GM21528 (cell line): ENCODE data around the gene PLCD3.
A peak's percentile ranks its signal among the peaks of the same experiment; 100 is the strongest.
"Not testable (repeated sequence)": the region's sequence is repeated elsewhere in the genome, so short reads cannot be mapped to it uniquely, and the experiment has no call there.

ENCODE experiments used
- ATAC-seq: cut with Tn5 transposase; IDR thresholded peaks from one replicate; pipeline ENCODE4 v1.9.1; 2021; ENCODE audit warnings: mild to moderate bottlenecking, moderate library complexity; ENCODE audit not compliant: unreplicated experiment, low FRiP score

The PLCD3 gene

DNA sequence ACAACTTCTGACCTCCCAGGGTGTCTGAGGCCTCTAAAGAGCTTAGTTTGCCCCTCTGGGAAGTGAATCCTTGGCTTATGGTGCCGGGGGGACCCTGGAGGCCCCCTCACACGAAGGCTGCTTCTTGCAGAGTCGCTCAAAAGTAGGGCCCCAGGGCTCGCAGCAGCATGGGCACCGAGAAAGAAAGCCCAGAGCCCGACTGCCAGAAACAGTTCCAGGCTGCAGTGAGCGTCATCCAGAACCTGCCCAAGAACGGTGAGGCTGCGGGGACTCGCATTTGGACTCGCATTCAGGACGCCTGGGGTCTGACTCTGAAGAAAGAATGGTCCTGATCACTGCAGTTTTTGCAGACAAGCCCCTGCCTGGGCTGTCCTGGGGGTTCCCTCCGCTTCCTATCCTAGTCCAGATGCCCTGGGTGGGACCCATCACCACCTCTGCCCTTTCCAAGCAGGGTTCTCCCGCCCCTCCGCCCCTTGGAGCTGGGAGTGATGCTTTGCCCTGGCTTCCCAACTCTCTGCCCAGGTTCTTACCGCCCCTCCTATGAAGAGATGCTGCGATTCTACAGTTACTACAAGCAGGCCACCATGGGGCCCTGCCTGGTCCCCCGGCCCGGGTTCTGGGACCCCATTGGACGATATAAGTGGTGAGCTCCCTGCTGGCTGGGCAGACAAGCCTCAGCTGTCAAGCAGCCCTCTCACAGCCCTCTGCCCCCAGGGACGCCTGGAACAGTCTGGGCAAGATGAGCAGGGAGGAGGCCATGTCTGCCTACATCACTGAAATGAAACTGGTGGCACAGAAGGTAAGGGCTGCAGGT lies 3.9 kb upstream of the PLCD3 start:
- no peak for ATAC-seq

DNA sequence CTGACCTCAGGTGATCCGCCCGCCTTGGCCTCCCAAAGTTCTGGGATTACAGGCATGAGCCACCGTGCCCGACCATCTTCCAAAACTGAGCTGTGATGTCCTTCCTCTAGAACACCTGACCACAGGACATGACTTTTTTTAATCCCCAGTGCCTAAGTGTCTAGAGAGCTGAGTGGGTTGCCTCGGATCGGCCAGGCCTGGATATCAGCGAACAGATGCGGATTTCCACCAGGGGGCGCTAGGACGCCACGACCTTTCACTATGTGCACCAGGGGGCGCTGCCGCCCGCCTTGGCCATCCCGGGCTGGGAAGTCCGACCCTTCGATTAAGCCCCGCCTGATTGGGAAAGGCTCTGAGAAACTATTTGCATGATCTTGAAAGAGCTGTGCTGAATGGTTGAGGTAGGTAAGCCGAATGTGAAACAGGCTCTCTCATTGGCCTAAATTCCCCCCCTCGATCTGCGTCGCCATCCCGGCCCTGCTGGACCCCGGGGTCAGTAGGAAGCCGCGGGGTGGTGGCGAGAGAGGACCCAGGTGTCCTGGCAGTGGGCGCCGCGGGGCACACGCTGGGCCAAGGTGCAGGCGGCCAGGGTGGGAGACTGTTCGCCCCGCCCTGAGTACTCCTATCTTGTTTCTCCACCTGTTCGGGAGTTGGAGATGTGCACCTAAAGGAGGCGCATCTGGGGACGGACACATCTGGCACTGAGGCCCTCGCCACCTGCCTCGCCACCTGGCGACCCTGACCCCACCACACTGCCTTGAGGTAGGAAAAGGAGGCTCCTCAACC lies 3.1 kb upstream of the PLCD3 start, which contains the start of gene ACBD4:
TSS of gene ACBD4 (plus strand) at position 496 of the 786 bp plus-strand sequence. CDS start 458 bp downstream, outside the sequence.
- peak; percentile 67 for ATAC-seq

DNA sequence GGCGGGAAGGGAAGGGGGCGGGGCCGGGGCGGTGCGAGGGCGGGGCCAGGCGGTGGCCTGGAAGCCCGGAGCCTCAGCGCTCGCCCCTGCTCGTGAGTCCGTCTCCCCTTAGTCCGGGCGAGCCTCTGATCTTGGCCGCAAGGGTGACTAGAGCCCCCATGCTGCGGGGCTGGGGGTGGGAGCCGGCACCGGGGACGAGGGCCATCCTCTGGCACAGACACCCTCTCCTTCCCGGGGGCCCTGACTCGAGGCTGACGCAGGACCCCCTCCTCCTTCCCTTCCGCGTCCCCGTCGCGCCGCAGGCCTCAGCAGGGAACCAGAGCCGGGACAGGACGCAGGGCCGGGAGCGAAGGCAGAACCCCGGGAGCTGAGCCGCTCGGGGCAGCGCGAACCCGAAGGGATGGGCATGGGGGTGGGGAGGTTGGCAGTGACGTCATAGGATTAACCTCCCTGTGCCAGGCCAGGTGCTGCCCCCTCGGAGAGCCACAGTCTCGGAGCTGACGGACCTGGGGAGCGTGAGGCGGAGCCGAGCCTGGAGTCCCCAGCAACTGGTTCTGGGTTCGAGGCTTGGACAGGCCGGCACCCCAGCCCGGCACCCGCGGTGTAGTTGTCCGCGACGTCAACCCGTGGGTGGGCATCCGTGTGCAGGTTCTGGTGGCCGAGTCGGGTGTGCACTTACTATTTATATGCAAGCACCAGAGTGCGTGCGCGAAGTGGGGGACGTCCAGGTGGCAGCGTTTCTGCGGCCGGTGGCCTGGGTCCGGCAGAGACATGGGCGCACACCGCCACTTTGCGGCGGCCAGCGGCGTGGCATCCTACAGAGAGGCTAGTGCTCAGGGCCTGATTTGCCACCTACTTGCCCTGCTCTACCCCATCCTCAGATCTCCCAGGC lies 503 bp upstream of the PLCD3 start:
- ATAC-seq, result no peak

- no peak for ATAC-seq
These were observed 547 bp downstream of the PLCD3 start for GRCh38 chr17:45131616-45132319.

- ATAC-seq, result no peak
These were observed 1.4 kb downstream of the PLCD3 start for GRCh38 chr17:45130681-45131615.

DNA sequence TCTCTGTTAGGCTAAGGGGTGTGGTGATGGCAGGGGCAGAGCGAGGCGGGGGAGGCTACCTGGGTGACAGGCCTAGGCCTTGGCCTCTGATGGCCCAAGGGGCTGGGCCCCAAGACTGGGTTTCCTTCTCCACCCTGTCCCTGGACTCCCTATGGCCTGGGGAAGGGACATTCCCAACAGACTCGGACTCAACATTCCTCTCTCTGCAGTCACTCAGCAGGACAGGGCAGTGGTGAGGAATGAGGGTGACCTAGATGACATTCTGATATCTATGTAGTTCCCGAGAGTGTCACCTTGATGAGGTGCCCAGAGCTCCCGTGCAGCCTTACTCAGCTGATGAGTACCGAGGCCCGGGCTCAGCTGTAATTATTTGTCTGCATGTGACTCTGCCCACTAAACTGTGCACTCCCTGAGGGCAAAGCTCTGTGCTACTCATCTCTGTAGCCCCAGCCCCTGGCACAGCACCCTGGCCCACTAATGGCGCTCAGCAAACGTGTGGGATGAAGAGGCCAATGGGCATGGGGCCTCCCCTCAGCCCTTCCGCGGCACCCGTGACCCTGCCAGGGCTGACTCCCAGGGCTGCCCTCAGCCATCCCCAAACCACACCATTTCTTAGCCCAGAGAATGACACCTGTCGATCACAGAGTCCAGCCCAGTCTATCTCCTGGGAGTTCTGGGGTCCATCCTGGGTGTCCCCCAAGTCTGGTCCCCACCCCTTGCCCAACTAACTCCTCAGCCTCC lies 2.2 kb downstream of the PLCD3 start:
- ATAC-seq, result no peak

- no peak for ATAC-seq
These were observed 2.8 kb downstream of the PLCD3 start for GRCh38 chr17:45129426-45129939.

GRCh38 chr17:45128989-45129388 lies 3.3 kb downstream of the PLCD3 start:
- ATAC-seq, result no peak

GRCh38 chr17:45128331-45128730 lies 4.0 kb downstream of the PLCD3 start:
- ATAC-seq, result no peak

DNA sequence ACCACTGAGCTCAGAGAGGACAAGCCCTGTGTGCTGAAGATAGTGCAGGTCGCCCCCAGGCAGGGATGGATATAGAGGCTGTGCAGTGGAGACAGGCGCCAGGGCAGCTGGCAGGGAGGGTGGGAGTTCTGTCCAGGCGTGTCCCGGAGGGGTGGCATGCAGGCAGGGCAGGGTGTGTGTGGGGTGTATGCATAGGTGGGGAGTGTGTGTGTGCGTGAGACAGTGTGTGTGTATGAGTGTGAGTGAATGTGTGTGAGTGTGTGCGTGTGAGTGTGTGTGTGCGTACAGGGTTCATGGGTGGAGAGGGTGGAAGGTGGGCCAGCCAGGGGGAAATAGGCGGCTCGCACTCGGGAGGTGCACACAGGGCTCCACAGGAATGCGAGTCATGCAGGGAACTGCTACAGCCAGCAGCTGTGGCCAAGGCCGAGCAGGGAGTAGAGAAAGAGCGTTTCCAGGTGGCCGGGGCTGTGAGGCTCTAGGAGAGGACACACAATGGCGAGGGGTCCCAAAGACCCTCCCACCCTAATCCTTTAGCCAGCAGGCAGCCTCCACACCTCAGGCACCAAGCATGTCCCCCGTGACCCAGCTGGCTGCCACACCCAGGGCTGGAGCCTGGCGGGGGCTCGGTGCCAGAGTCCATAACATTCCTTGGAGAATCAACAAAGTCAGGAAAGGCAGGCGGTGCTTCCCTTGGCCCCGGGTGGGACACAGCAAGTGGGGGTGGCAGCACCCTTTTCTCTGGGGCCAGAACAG lies 4.6 kb downstream of the PLCD3 start:
- ATAC-seq, result no peak

DNA sequence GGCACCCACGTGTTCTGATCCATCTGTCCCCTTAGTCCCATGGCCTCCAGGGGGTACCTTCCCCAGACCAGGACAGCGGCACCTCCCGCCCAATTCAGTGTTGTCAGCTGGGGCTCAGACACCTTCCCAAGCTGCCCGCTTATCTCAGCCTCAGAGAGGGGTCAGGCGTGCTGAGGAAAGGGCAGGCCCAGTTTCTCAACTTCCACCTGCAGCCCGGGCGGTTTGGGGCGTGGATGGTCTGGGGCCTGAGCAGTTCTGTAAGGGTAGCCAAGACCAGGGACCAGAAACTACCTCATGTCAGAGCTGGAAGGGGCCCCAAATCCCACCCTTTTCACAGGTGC lies 5.1 kb downstream of the PLCD3 start:
- no peak for ATAC-seq

- ATAC-seq, result no peak
These were observed 6.8 kb downstream of the PLCD3 start for GRCh38 chr17:45125509-45125908.

GRCh38 chr17:45124797-45125122 lies 7.6 kb downstream of the PLCD3 start:
- not testable (repeated sequence) for ATAC-seq

DNA sequence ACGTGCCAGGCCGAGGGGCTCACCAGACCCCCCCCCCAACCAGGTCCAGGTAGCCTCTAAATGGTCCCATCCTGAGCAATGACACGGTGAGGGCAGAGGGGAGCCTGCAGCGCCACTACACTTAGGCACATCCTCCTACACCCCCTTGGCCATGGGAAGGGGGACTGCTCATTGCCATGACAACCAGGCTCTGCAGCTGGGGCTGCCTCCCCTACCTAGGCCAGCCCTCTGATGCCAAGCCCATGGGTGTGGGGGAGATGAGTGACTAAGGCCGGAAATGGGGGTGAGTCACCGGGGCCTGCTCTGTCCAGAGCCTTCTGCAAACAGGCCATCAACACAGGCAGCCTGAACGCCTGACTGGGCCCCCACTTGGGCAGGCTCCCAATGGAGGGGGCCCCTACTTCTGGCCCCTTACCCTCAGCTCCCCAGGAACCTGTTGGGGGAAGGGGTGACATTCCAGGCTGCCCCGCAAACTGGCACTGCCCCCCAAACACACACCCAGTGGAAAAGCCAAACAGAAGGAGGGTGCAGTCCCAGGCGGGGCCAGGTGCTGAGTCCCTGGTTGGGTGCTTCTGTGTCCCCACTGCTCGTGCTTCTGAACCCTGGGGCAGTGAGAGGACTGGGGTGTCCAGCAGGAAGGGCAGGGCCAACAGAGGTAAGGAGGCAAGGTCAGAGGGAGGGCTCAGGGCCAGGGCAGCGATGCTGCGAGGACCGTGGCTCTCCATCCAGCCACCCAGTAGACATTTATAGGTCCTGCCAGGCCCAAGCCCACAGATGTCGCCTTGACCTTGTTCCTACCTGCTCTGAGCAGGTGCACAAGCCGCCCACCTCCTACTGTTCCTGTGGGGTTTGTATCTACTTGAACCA lies 8.2 kb downstream of the PLCD3 start:
- no peak for ATAC-seq

GRCh38 chr17:45123076-45123770 lies 9.1 kb downstream of the PLCD3 start:
- no peak for ATAC-seq

- no peak for ATAC-seq
These were observed 11.3 kb downstream of the PLCD3 start for GRCh38 chr17:45121055-45121454.
